Suprapubic skin (tissue), 4 donors: ENCODE data around the gene ERN1. TPM values are rescaled to one million over a fixed set of nuclear protein-coding genes. Genes with fewer than 3 reads are reported as not detected.
"Not testable (repeated sequence)": the region's sequence is repeated elsewhere in the genome, so short reads cannot be mapped to it uniquely, and the experiment has no call there.

Experiments used
- DNase-seq, 2 donors: peaks; one replicate each; pipeline ENCODE4 v3.0.0-alpha.2; 2019; ENCODE audit warnings: low spot score in 2 of 2
- H3K27ac ChIP-seq: fragments of 200-600 bp; sonication (generic); one replicate; pipeline ENCODE4 v1.5.1; 2019
- H3K27me3 ChIP-seq: fragments of 200-600 bp; sonication (generic); one replicate; pipeline ENCODE4 v1.5.1; 2019
- H3K36me3 ChIP-seq: fragments of 200-600 bp; sonication (generic); one replicate; pipeline ENCODE4 v1.5.1; 2019
- H3K4me1 ChIP-seq: fragments of 200-600 bp; sonication (generic); one replicate; pipeline ENCODE4 v1.5.1; 2019
- H3K4me3 ChIP-seq: fragments of 200-600 bp; sonication (generic); one replicate; pipeline ENCODE4 v1.5.1; 2019; ENCODE audit warnings: mild to moderate bottlenecking
- H3K9me3 ChIP-seq: fragments of 200-600 bp; sonication (generic); one replicate; pipeline ENCODE4 v1.5.1; 2019
- EP300 ChIP-seq: sonication (generic); formaldehyde crosslinking; IDR thresholded peaks from one replicate; pipeline ENCODE4 v1.6.1; 2017; ENCODE audit warnings: antibody characterized with exemption
- POLR2A ChIP-seq, 2 donors: fragments of 450-650 bp; IDR thresholded peaks; one replicate each; pipeline ENCODE4 v1.6.1; 2017; ENCODE audit warnings: antibody characterized with exemption in 2 of 2, mild to moderate bottlenecking in 2 of 2, moderate library complexity in 2 of 2
- POLR2AphosphoS5 ChIP-seq, 3 donors: sonication (generic); formaldehyde crosslinking; IDR thresholded peaks; one replicate each; pipeline ENCODE4 v1.6.1; 2017; ENCODE audit warnings: antibody characterized with exemption in 3 of 3
- WGBS: methylation state at CpG from one replicate; pipeline ENCODE4 v1.1.5; 2018; 5-methylcytosine and 5-hydroxymethylcytosine counted together
- total RNA-seq, 4 donors: library from RNA; depleted of rRNA; stranded (reverse); fragments of >200 nt; gene quantifications; one replicate each; pipeline ENCODE4 v1.1.0, GENCODE V29; 2016
- TF ChIP-seq, protein P1 (sequence below), 2 donors: fragments of 200-600 bp in 1 of 2; fragments of 450-650 bp in 1 of 2; sonication (generic) in 1 of 2; IDR thresholded peaks; one replicate each; pipeline ENCODE4 v1.5.1; 2016 to 2019; ENCODE audit warnings: antibody characterized with exemption in 2 of 2, mild to moderate bottlenecking in 1 of 2, moderate library complexity in 1 of 2

The ERN1 gene
- total RNA-seq, 4 donors from 2014 or later, result 21.2 to 41.1 (median 35.1) TPM

DNA sequence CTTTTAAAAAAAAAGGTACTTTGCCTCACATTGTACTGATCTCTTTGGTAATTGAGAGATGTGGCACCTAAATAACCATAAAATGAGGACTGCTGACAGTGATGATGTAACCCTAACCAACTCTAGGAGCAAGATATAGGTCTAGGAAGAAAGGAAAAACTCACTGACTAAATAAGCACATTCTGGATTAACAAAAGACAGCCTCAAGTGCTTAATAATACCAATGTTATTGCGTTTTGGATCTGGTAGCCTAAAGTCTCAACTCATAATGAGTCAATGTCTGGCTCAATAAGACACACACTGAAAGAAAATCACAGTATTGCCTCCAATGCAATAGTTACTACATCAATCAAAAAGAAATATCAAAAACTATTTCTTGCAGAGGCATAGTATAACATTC lies 3.0 kb downstream of the ERN1 start:
- Histone ChIP-seq H3K27me3 (no peaks in the 10 kb centered on the region), H3K9me3 (no peaks in the 10 kb centered on the region), H3K36me3 (no peaks in the 10 kb centered on the region), H3K4me1 (peaks cover 53% of the 10 kb centered on the region), H3K27ac (no peak overlapping the region), H3K4me3 (no peak overlapping the region)
- DNase-seq, result no peak
- WGBS, result 55% methylated on average over 1 of the region's 1 CpG
- TF ChIP-seq POLR2AphosphoS5 (IDR thresholded peaks at IDR 0.05), result no peak
- TF ChIP-seq, protein P1, sequence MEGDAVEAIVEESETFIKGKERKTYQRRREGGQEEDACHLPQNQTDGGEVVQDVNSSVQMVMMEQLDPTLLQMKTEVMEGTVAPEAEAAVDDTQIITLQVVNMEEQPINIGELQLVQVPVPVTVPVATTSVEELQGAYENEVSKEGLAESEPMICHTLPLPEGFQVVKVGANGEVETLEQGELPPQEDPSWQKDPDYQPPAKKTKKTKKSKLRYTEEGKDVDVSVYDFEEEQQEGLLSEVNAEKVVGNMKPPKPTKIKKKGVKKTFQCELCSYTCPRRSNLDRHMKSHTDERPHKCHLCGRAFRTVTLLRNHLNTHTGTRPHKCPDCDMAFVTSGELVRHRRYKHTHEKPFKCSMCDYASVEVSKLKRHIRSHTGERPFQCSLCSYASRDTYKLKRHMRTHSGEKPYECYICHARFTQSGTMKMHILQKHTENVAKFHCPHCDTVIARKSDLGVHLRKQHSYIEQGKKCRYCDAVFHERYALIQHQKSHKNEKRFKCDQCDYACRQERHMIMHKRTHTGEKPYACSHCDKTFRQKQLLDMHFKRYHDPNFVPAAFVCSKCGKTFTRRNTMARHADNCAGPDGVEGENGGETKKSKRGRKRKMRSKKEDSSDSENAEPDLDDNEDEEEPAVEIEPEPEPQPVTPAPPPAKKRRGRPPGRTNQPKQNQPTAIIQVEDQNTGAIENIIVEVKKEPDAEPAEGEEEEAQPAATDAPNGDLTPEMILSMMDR (IDR thresholded peaks at IDR 0.05), result no peak
- no peak for TF ChIP-seq POLR2A (IDR thresholded peaks at IDR 0.05)
- TF ChIP-seq EP300, result no peak

DNA sequence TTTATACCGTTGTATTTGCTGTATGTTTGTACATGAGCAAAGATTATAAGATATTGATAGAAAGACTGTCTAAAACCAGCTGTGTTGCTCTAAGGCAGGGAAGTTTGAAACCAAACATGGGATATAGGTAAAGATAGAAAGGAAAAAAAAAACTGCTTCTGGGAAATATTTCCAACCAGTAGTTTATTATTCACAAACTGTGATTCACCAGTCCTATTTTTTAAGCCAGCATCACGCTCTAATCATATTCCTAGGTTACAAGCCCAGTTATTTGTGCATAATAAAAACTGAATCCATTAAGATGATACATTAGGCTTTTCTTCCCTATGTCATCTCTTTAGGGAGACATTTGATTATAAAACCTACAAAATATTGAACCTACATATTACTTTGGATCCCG lies 4.0 kb downstream of the ERN1 start:
- Histone ChIP-seq H3K27ac (no peak overlapping the region), H3K9me3 (no peaks in the 10 kb centered on the region), H3K27me3 (no peaks in the 10 kb centered on the region), H3K4me1 (peaks cover 50% of the 10 kb centered on the region), H3K4me3 (no peak overlapping the region), H3K36me3 (peaks cover 4% of the 10 kb centered on the region)
- 64% methylated on average over 3 of the region's 3 CpGs for WGBS
- DNase-seq, result no peak
- no peak for TF ChIP-seq POLR2A (IDR thresholded peaks at IDR 0.05)
- TF ChIP-seq EP300, result no peak
- no peak for TF ChIP-seq POLR2AphosphoS5 (IDR thresholded peaks at IDR 0.05)
- TF ChIP-seq, protein P1 (IDR thresholded peaks at IDR 0.05), result no peak

DNA sequence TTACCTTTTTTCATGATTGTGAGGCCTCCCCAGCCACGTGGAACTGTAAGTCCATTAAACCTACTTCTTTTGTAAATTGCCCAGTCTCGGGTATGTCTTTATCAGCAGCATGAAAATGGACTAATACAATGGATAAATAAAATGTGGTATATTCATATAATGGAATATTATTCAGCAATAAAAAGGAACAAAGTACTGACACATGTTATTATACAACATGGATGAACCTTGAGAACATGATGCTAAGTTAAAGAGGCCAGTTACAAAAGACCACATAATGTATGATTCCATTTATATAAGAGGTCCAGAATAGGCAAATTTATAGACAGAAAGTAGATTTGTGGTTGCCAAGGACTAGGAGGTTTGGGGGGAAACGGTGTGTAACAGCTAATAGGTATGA lies 5.3 kb downstream of the ERN1 start:
- H3K36me3 ChIP-seq, result peaks cover 4% of the 10 kb centered on the region
- no peaks in the 10 kb centered on the region for H3K27me3 ChIP-seq
- TF ChIP-seq POLR2A (IDR thresholded peaks at IDR 0.05) (no peak), EP300 (no peak), POLR2AphosphoS5 (IDR thresholded peaks at IDR 0.05) (no peak)
- TF ChIP-seq, protein P1 (IDR thresholded peaks at IDR 0.05), result no peak
- no peak overlapping the region for H3K4me3 ChIP-seq
- H3K4me1 ChIP-seq, result peaks cover 46% of the 10 kb centered on the region
- H3K27ac ChIP-seq, result no peak overlapping the region
- 96% methylated on average over 3 of the region's 3 CpGs for WGBS
- H3K9me3 ChIP-seq, result no peaks in the 10 kb centered on the region
- DNase-seq, result no peak

DNA sequence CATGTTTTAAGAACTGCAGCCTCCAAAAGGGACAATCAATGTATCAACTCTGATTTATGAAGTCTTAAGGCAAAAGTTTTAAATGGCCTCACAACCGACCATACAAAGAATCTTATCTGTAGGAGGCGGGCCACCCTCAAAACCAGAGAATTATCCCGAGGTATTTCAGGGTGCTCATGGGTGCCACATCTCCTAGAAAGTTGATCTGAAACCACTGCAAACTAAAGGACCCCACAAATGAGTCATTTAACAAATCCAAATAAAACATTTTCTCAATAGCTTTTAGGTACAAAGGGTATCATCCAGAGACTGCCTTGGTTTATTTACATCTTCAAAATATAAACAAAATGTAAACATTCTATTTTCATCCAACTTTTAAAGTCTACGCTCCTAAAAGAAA lies 6.8 kb downstream of the ERN1 start:
- TF ChIP-seq EP300 (no peak), POLR2AphosphoS5 (IDR thresholded peaks at IDR 0.05) (no peak), POLR2A (IDR thresholded peaks at IDR 0.05) (no peak)
- TF ChIP-seq, protein P1 (IDR thresholded peaks at IDR 0.05), result no peak
- Histone ChIP-seq H3K9me3 (no peaks in the 10 kb centered on the region), H3K27me3 (no peaks in the 10 kb centered on the region), H3K4me3 (no peak overlapping the region), H3K4me1 (peaks cover 49% of the 10 kb centered on the region), H3K27ac (no peak overlapping the region), H3K36me3 (peaks cover 4% of the 10 kb centered on the region)
- 78% methylated on average over 4 of the region's 4 CpGs for WGBS
- no peak for DNase-seq

DNA sequence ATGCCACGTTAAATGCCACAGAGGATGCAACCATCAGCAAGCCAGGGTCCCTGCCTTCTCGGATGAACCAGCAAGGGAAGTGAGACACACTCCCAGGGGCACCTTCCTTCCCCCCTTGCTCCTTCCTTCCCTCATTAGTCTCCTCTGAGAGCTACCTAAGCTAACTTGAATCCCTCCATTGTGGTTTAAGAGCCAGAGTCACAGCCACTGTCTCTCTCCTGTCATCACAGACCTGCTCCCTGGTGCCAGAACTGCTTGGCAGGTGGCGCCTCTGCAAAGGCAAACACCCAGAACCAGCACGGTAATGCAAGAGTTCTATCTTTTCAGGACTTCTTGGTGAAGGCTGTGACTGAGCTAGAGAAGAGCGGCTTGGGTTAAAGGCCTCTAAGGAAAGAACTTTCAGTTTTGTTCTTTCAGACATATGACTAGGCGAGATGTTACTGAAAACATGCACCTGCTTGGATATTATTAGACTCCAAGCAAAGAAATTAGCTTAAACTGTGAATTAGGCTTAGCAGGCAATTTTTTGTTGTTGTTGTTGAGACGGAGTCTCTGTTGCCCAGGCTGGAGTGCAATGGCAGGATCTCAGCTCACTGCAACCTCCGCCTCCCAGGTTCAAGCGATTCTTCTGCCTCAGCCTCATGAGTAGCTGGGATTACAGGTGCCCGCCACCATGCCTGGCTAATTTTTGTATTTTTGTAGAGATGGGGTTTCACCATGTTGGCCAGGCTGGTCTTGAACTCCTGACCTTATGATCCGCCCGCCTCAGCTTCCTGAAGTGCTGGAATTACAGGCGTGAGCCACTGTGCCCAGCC lies 8.8 kb downstream of the ERN1 start:
- H3K27me3 ChIP-seq, DNase-seq, H3K36me3 ChIP-seq, H3K9me3 ChIP-seq, H3K4me3 ChIP-seq, H3K27ac ChIP-seq: not testable (repeated sequence)
- WGBS, result 86% methylated on average over 13 of the region's 13 CpGs
- peaks cover 41% of the 10 kb centered on the region for H3K4me1 ChIP-seq
